ENCODE results near the gene CTTN.

Gene CTTN

DNA sequence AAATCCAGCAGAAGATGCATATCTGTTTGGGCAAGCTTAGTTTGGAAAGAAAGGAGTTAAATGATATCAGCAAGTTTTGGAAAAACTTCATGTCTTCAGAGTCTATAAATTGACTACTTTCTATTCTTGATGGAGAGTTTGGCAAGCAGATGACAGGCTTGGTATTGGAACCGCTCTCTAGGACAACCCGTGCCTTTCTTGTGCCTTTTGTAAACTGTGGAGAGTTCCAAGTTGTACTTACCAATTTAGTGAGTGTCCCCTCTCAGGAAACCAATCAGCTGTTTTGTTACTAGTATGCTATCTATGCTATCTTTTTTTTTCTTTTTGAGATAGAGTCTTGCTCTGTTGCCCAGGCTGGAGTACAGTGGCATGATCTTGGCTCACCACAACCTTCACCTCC is 43.7 kb upstream of the CTTN start:
- H3K4me3 ChIP-seq (ENCODE audit: insufficient read length, low read depth), result no peak overlapping the region
- no peaks in the 10 kb centered on the region for H3K4me1 ChIP-seq (ENCODE audit: insufficient read depth, insufficient read length)
- DNase-seq (ENCODE audit: low read depth, low spot score), result no peak
- no peaks in the 10 kb centered on the region for H3K9me3 ChIP-seq (ENCODE audit: insufficient read depth, low read length)
- no peak overlapping the region for H3K9ac ChIP-seq (ENCODE audit: insufficient read length, low read depth)
- peaks cover 88% of the 10 kb centered on the region for H3K36me3 ChIP-seq (ENCODE audit: insufficient read depth, insufficient read length, low read length)
- no peaks in the 10 kb centered on the region for H3K27me3 ChIP-seq (ENCODE audit: insufficient read depth, insufficient read length)
- TF ChIP-seq SUZ12 (IDR thresholded peaks at IDR 0.05; ENCODE audit: extremely low read depth, insufficient read depth, insufficient read length), result no peak
- no peak for TF ChIP-seq YY1 (IDR thresholded peaks at IDR 0.05; ENCODE audit: insufficient read depth, insufficient read length)
- no peak for TF ChIP-seq ZNF274 (IDR thresholded peaks at IDR 0.05; ENCODE audit: low read depth, low read length)

DNA sequence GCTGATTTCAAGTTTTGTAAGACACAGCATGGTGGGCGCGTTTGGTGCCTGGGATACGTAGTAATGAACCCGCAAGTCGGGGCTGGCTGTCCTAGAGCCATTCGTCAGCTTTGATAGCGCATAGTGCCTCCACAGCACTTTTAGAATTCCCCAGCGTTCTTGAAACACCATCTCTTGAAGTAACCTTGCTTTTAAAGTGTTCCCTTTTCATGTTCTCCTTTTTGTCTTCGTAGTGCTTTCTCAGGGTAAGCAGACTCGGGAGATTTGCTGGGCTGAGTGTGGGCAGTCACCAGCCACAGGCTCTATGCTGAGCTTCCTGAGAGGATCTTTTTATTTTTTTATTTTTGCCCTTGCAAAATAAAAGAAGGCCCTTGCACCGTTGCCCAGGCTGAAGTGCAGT is 39.6 kb upstream of the CTTN start:
- H3K27me3 ChIP-seq (ENCODE audit: insufficient read depth, insufficient read length), result no peaks in the 10 kb centered on the region
- no peaks in the 10 kb centered on the region for H3K4me1 ChIP-seq (ENCODE audit: insufficient read depth, insufficient read length)
- TF ChIP-seq YY1 (IDR thresholded peaks at IDR 0.05; ENCODE audit: insufficient read depth, insufficient read length) (no peak), SUZ12 (IDR thresholded peaks at IDR 0.05; ENCODE audit: extremely low read depth, insufficient read depth, insufficient read length) (no peak), ZNF274 (IDR thresholded peaks at IDR 0.05; ENCODE audit: low read depth, low read length) (no peak)
- no peak overlapping the region for H3K9ac ChIP-seq (ENCODE audit: insufficient read length, low read depth)
- no peak for DNase-seq (ENCODE audit: low read depth, low spot score)
- peaks cover 91% of the 10 kb centered on the region for H3K36me3 ChIP-seq (ENCODE audit: insufficient read depth, insufficient read length, low read length)
- H3K4me3 ChIP-seq (ENCODE audit: insufficient read length, low read depth), result no peak overlapping the region
- no peaks in the 10 kb centered on the region for H3K9me3 ChIP-seq (ENCODE audit: insufficient read depth, low read length)

GRCh38 chr11:70359451-70360205 is 38.7 kb upstream of the CTTN start:
- peaks cover 90% of the 10 kb centered on the region for H3K36me3 ChIP-seq (ENCODE audit: insufficient read depth, insufficient read length, low read length)
- TF ChIP-seq ZNF274 (IDR thresholded peaks at IDR 0.05; ENCODE audit: low read depth, low read length) (no peak), SUZ12 (IDR thresholded peaks at IDR 0.05; ENCODE audit: extremely low read depth, insufficient read depth, insufficient read length) (no peak), YY1 (IDR thresholded peaks at IDR 0.05; ENCODE audit: insufficient read depth, insufficient read length) (no peak)
- no peaks in the 10 kb centered on the region for H3K27me3 ChIP-seq (ENCODE audit: insufficient read depth, insufficient read length)
- no peaks in the 10 kb centered on the region for H3K4me1 ChIP-seq (ENCODE audit: insufficient read depth, insufficient read length)
- no peak for DNase-seq (ENCODE audit: low read depth, low spot score)
- H3K9me3 ChIP-seq (ENCODE audit: insufficient read depth, low read length), result no peaks in the 10 kb centered on the region
- no peak overlapping the region for H3K9ac ChIP-seq (ENCODE audit: insufficient read length, low read depth)
- no peak overlapping the region for H3K4me3 ChIP-seq (ENCODE audit: insufficient read length, low read depth)

- Histone ChIP-seq H3K27me3 (ENCODE audit: insufficient read depth, insufficient read length) (no peaks in the 10 kb centered on the region), H3K4me3 (ENCODE audit: insufficient read length, low read depth) (no peak overlapping the region), H3K9me3 (ENCODE audit: insufficient read depth, low read length) (no peaks in the 10 kb centered on the region), H3K4me1 (ENCODE audit: insufficient read depth, insufficient read length) (no peaks in the 10 kb centered on the region), H3K36me3 (ENCODE audit: insufficient read depth, insufficient read length, low read length) (peaks cover 92% of the 10 kb centered on the region), H3K9ac (ENCODE audit: insufficient read length, low read depth) (no peak overlapping the region)
- TF ChIP-seq ZNF274 (IDR thresholded peaks at IDR 0.05; ENCODE audit: low read depth, low read length) (no peak), YY1 (IDR thresholded peaks at IDR 0.05; ENCODE audit: insufficient read depth, insufficient read length) (no peak), SUZ12 (IDR thresholded peaks at IDR 0.05; ENCODE audit: extremely low read depth, insufficient read depth, insufficient read length) (no peak)
- DNase-seq (ENCODE audit: low read depth, low spot score), result no peak
Measured at GRCh38 chr11:70360211-70360610, 38.1 kb upstream of the CTTN start.

DNA sequence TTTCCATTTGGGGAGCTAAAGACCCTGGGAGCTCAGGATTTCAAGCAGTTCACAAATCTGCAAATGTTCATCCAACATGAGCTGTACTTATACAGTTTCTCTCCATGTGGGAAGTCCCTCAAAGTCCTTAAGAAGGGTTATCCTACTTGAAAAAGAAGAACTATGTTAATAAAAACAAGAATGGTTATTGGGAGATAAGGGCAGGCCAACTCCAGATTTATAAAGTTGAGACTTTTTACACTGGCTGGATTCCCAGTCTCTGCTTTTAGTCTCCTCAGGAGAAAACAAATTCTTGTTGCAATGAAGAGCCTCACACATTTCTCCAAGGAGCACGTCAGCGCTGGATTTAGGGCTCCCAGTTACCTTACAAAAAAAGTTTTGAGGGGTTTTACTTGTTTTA is 34.2 kb upstream of the CTTN start:
- no peak for DNase-seq (ENCODE audit: low read depth, low spot score)
- peaks cover 71% of the 10 kb centered on the region for H3K36me3 ChIP-seq (ENCODE audit: insufficient read depth, insufficient read length, low read length)
- no peak for TF ChIP-seq ZNF274 (IDR thresholded peaks at IDR 0.05; ENCODE audit: low read depth, low read length)
- no peaks in the 10 kb centered on the region for H3K27me3 ChIP-seq (ENCODE audit: insufficient read depth, insufficient read length)
- no peak overlapping the region for H3K4me3 ChIP-seq (ENCODE audit: insufficient read length, low read depth)
- no peak overlapping the region for H3K9ac ChIP-seq (ENCODE audit: insufficient read length, low read depth)
- no peaks in the 10 kb centered on the region for H3K9me3 ChIP-seq (ENCODE audit: insufficient read depth, low read length)
- H3K4me1 ChIP-seq (ENCODE audit: insufficient read depth, insufficient read length), result no peaks in the 10 kb centered on the region

- no peak for DNase-seq (ENCODE audit: low read depth, low spot score)
- H3K4me3 ChIP-seq (ENCODE audit: insufficient read length, low read depth), result no peak overlapping the region
- H3K36me3 ChIP-seq (ENCODE audit: insufficient read depth, insufficient read length, low read length), result peaks cover 63% of the 10 kb centered on the region
- H3K27me3 ChIP-seq (ENCODE audit: insufficient read depth, insufficient read length), result no peaks in the 10 kb centered on the region
- no peak overlapping the region for H3K9ac ChIP-seq (ENCODE audit: insufficient read length, low read depth)
- no peaks in the 10 kb centered on the region for H3K9me3 ChIP-seq (ENCODE audit: insufficient read depth, low read length)
- H3K4me1 ChIP-seq (ENCODE audit: insufficient read depth, insufficient read length), result no peaks in the 10 kb centered on the region
- no peak for TF ChIP-seq YY1 (IDR thresholded peaks at IDR 0.05; ENCODE audit: insufficient read depth, insufficient read length)
- no peak for TF ChIP-seq SUZ12 (IDR thresholded peaks at IDR 0.05; ENCODE audit: extremely low read depth, insufficient read depth, insufficient read length)
- TF ChIP-seq ZNF274 (IDR thresholded peaks at IDR 0.05; ENCODE audit: low read depth, low read length), result no peak
Measured at GRCh38 chr11:70364745-70365543, 33.4 kb upstream of the CTTN start.

- H3K27me3 ChIP-seq (ENCODE audit: insufficient read depth, insufficient read length), result no peaks in the 10 kb centered on the region
- H3K9me3 ChIP-seq (ENCODE audit: insufficient read depth, low read length), result no peaks in the 10 kb centered on the region
- H3K9ac ChIP-seq (ENCODE audit: insufficient read length, low read depth), result no peak overlapping the region
- H3K4me3 ChIP-seq (ENCODE audit: insufficient read length, low read depth), result no peak overlapping the region
- no peak for DNase-seq (ENCODE audit: low read depth, low spot score)
- TF ChIP-seq ZNF274 (IDR thresholded peaks at IDR 0.05; ENCODE audit: low read depth, low read length), result no peak
- no peak for TF ChIP-seq YY1 (IDR thresholded peaks at IDR 0.05; ENCODE audit: insufficient read depth, insufficient read length)
- TF ChIP-seq SUZ12 (IDR thresholded peaks at IDR 0.05; ENCODE audit: extremely low read depth, insufficient read depth, insufficient read length), result no peak
- peaks cover 57% of the 10 kb centered on the region for H3K36me3 ChIP-seq (ENCODE audit: insufficient read depth, insufficient read length, low read length)
- H3K4me1 ChIP-seq (ENCODE audit: insufficient read depth, insufficient read length), result no peaks in the 10 kb centered on the region
Measured at GRCh38 chr11:70365544-70365927, 32.8 kb upstream of the CTTN start.

All from NT2/D1 (cell line).